Cardiac fibroblast (primary cell): ENCODE measurements around the gene ST8SIA5.

Source experiments
- DNase-seq, 2 donors: peaks; one replicate each; pipeline versions ENCODE4 v3.0.0 to v3.0.0-alpha.2; 2010; ENCODE audit warnings: low read depth in 2 of 2
- H3K4me3 ChIP-seq, 2 donors: replicated peaks in 1 of 2; 1 replicate in 1 of 2; 2 replicates in 1 of 2; pipeline ENCODE4 v1.5.1; 2011; ENCODE audit warnings: low read depth in 2 of 2, low read length in 2 of 2, mild to moderate bottlenecking in 2 of 2, moderate library complexity in 1 of 2
- CTCF ChIP-seq: IDR thresholded peaks from one replicate; pipeline ENCODE4 v1.5.1; 2011; ENCODE audit warnings: low read depth, mild to moderate bottlenecking, low read length, inconsistent platforms

Gene ST8SIA5

GRCh38 chr18:46622451-46622850 is 134.4 kb downstream of the ST8SIA5 start:
- no peak for TF ChIP-seq CTCF
- DNase-seq, result no peak
- no peak overlapping the region for H3K4me3 ChIP-seq

- no peak for TF ChIP-seq CTCF
- no peak overlapping the region for H3K4me3 ChIP-seq
- no peak for DNase-seq
Measured at GRCh38 chr18:46621871-46622270, 135.0 kb downstream of the ST8SIA5 start.

- H3K4me3 ChIP-seq, result no peak overlapping the region
- no peak for TF ChIP-seq CTCF
- DNase-seq, result no peak
Measured at GRCh38 chr18:46621111-46621766, 135.6 kb downstream of the ST8SIA5 start.

GRCh38 chr18:46619559-46619958 is 137.3 kb downstream of the ST8SIA5 start:
- no peak for TF ChIP-seq CTCF
- H3K4me3 ChIP-seq, result no peak overlapping the region

More at GRCh38 chr18:46619559-46619958, 137.3 kb downstream of the ST8SIA5 start:
- DNase-seq, result no peak
